Right lobe of liver (tissue), 6 donors: ENCODE data around the gene SDK1. TPM values are rescaled to one million over a fixed set of nuclear protein-coding genes. Genes with fewer than 3 reads are reported as not detected.

ENCODE experiments used
- ATAC-seq, 4 donors: fragments of 200-7000 bp; cut with Tn5 transposase; one replicate each; pipeline ENCODE4 v1.9.1; 2020; ENCODE audit warnings: mild to moderate bottlenecking in 4 of 4, moderate library complexity in 4 of 4
- DNase-seq, 3 donors: peaks; one replicate each; pipeline ENCODE4 v3.0.0-alpha.2; 2020
- H3K27ac ChIP-seq, 3 donors: fragments of 200-600 bp; one replicate each; pipeline ENCODE4 v1.8.0; 2022
- H3K27me3 ChIP-seq, 2 donors: fragments of 200-600 bp; one replicate each; pipeline ENCODE4 v1.8.0; 2022
- H3K36me3 ChIP-seq, 4 donors: fragments of 200-600 bp; sonication (generic) in 1 of 4; one replicate each; pipeline versions ENCODE4 v1.5.1 to v1.8.0; 2017 to 2022; ENCODE audit warnings: control low read depth in 1 of 4
- H3K4me1 ChIP-seq, 4 donors: fragments of 200-600 bp; sonication (generic) in 1 of 4; one replicate each; pipeline versions ENCODE4 v1.5.1 to v1.8.0; 2017 to 2022; ENCODE audit warnings: control low read depth in 1 of 4
- H3K4me3 ChIP-seq, 3 donors: fragments of 200-600 bp; one replicate each; pipeline ENCODE4 v1.8.0; 2022
- H3K9me3 ChIP-seq, 4 donors: fragments of 200-600 bp; sonication (generic) in 1 of 4; one replicate each; pipeline versions ENCODE4 v1.5.1 to v1.8.0; 2017 to 2022; ENCODE audit warnings: control low read depth in 1 of 4
- CTCF ChIP-seq, 4 donors: fragments of 200-600 bp in 3 of 4; fragments of 450-650 bp in 1 of 4; IDR thresholded peaks; one replicate each; pipeline versions ENCODE4 v1.5.1 to v1.8.0; 2016 to 2022; ENCODE audit warnings: antibody characterized with exemption in 4 of 4, mild to moderate bottlenecking in 2 of 4
- POLR2A ChIP-seq: fragments of 450-650 bp; IDR thresholded peaks from one replicate; pipeline ENCODE4 v1.6.1; 2017; ENCODE audit warnings: antibody characterized with exemption, mild to moderate bottlenecking
- WGBS: methylation state at CpG from one replicate; pipeline ENCODE4 v1.1.6; 2018; ENCODE audit warnings: low coverage, low lambda C conversion rate; ENCODE audit not compliant: insufficient coverage; ENCODE audit errors: missing lambda C conversion rate; 5-methylcytosine and 5-hydroxymethylcytosine counted together
- intact Hi-C, 2 donors: fragments of 100-400 bp; cut with DNase I; formaldehyde crosslinking; loops; one replicate each; pipeline versions ENCODE4 v1.11.2 to v1.14.1; 2022
- total RNA-seq, 6 experiments: library from RNA; depleted of rRNA in 2 of 6; stranded (reverse); fragments of >200 nt in 2 of 6; fragmentation: NEBNext Ultra II Directional in 3 of 6; extraction: Animal tissue kit (Norgen Biotek cat#: 25700) in 3 of 6; gene quantifications; one replicate each; pipeline versions ENCODE4 v1.1.0 to v1.2.4, GENCODE V29; 2016 to 2023
- donor health status: DM: no; HTN: yes; CAD: no.
- donor health status: DM: no; HTN: no; CAD: no.
- donor health status: DM: no; HTN: no; CAD: no.
- donor health status: DM: no; HTN: yes; CAD: no.
- donor health status: DM: no; HTN: yes; CAD: no.

Gene SDK1
- total RNA-seq, 6 experiments from 2014 or later = 0.07 to 1.4 (median 0.65) TPM

DNA sequence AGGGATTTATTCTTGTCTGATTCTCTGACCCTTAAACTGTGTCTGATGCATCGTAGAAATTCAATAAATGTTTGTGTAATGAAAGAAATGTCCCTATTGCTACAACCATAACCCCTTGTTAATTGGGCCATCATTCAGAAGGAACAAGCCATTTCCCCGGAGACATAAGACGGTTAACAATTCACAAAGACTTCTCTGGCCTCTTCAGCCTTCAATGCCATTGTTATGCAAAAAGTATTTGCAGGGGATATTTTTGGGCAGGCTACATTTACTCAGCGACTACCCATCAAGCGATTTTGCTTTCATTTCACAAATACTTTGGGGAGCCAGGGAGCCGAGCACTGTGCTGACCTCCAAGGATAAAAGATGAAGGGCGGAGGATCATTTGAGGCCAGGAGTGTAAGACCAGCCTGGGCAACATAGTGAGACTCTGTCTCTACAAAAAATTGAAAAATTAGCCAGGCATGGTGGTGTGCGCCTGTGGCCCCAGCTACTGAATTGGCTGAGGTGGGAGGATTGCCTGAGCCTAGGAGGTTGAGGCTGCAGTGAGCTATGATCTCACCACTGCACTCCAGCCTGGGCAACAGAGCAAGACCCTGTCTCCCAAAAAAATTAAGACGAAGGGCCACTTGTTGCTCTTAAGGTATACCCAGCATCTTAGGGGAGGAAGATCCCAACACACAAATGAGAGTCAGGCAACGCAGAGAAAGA is 20.0 kb upstream of the SDK1 start:
- TF ChIP-seq POLR2A (no peak), CTCF (IDR thresholded peaks at IDR 0.05) (no peak)
- ATAC-seq (no peak), DNase-seq (no peak)
- Histone ChIP-seq H3K4me3 (no peak overlapping the region), H3K9me3 (no peaks in the 10 kb centered on the region), H3K27me3 (no peaks in the 10 kb centered on the region), H3K4me1 (no peaks in the 10 kb centered on the region), H3K36me3 (no peaks in the 10 kb centered on the region), H3K27ac (no peak overlapping the region)
- intact Hi-C loops = no loop called here
- 56% methylated on average over 9 of the region's 10 CpGs for WGBS

DNA sequence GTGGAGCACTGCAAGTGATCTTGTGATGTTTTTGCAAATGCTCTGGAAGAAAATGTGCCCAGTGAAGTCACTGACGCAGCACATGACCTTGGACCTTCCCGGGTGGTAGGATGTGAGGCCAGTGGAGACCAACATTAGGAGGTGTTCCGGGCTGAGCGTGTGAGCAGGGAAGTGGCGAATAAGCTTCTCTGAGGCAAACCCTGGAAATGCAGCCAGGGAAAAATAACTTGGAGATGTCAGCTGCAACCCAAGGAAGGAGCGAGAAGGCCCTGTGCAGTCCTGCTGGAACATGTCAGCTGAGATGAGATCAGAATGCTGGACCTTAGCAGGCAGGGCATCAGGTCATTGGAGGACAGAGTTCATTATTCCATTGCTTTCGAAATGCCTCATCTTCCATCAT is 18.6 kb upstream of the SDK1 start:
- Histone ChIP-seq H3K4me3 (no peak overlapping the region), H3K27ac (no peak overlapping the region), H3K9me3 (no peaks in the 10 kb centered on the region), H3K4me1 (no peaks in the 10 kb centered on the region), H3K36me3 (no peaks in the 10 kb centered on the region), H3K27me3 (no peaks in the 10 kb centered on the region)
- intact Hi-C loops = no loop called here
- 57% methylated on average over 5 of the region's 7 CpGs for WGBS
- ATAC-seq = peak in 1 of 4 donors; percentile 60
- TF ChIP-seq CTCF (IDR thresholded peaks at IDR 0.05) = no peak
- TF ChIP-seq POLR2A = no peak
- DNase-seq = no peak

DNA sequence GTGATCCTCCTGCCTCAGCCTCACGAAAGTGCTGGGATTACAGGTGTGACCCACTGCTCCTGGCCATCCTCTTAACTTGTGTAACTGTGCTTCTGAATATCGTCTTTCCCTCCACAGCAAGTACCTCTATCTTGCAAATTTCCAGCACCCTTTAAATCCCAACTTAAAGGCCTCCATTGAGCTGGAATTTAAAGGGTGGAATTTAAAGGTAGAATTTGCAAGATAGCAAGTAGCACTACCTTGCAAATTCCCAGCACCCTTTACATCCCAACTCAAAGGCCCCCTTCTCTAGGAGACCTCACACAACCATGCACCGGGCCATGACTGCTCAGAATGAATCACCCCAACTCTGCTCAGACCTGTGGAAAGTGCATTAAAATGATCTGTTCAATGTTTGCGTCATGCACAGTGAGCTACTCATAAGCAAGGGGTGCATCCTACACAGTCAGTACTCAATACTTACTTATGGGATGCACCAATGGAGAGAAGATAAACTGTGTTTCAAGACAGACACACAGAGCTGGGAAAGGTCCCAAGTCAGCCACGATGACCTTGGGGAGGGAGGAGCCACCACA is 17.8 kb upstream of the SDK1 start:
- H3K9me3 ChIP-seq = no peaks in the 10 kb centered on the region
- no peaks in the 10 kb centered on the region for H3K36me3 ChIP-seq
- WGBS = 51% methylated on average over 3 of the region's 5 CpGs
- H3K27ac ChIP-seq = no peak overlapping the region
- H3K4me3 ChIP-seq = no peak overlapping the region
- intact Hi-C loops = no loop called here
- no peaks in the 10 kb centered on the region for H3K4me1 ChIP-seq
- no peaks in the 10 kb centered on the region for H3K27me3 ChIP-seq
- DNase-seq (no peak), ATAC-seq (no peak)
- TF ChIP-seq POLR2A (no peak), CTCF (IDR thresholded peaks at IDR 0.05) (no peak)

DNA sequence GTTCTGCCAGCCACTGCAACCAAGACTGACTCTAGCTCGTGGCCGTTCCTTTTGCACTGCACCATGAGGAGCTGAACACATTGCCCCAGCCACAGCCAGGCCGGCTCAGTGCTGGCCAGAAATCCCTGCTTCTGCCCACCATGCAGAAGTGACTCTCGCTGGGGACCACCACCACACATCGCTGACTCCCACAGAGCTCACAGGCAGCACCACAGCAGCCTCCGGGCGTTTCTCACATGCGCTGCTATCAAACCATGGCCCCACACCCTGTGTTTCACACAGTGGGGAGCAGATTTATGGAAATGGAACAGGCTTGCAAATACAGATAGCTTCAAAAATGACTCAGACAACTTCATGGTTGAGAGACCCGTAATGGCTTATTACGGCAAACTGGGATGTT is 15.4 kb upstream of the SDK1 start:
- intact Hi-C loops = no loop called here
- Histone ChIP-seq H3K27ac (no peak overlapping the region), H3K27me3 (no peaks in the 10 kb centered on the region), H3K4me3 (no peak overlapping the region), H3K4me1 (no peaks in the 10 kb centered on the region), H3K36me3 (no peaks in the 10 kb centered on the region), H3K9me3 (no peaks in the 10 kb centered on the region)
- TF ChIP-seq POLR2A = no peak
- TF ChIP-seq CTCF (IDR thresholded peaks at IDR 0.05) = no peak
- WGBS = 70% methylated on average over 9 of the region's 10 CpGs
- ATAC-seq = no peak
- no peak for DNase-seq
